ENCODE data around the gene SYTL3. TPM values are rescaled to one million over a fixed set of nuclear protein-coding genes. Genes with fewer than 3 reads are reported as not detected.

The SYTL3 gene
- total RNA-seq, 1 donor from 2014 or later: 0.77 TPM

DNA sequence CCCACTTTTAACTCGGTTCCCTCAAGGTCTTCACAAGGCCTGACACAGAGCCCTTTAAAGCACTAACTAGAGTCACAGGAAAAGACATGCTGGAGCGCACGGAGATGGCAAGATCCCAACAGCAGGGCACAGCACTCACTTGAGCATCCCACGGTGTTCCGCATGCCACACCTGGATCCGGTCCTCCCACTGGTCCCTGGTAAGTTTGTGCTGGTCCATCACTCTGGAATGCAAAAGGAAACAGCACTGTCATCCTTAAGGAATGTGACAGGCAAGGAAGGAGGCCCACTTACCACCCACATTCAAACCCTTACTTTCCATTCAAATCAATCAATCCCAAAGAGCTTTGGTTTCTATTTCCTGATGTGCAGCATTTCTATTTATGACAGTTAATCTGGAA is 134.7 kb downstream of the SYTL3 start:
- H3K4me3 Mint-ChIP-seq (ENCODE audit: unreplicated experiment): no peak overlapping the region
- H3K27me3 Mint-ChIP-seq (ENCODE audit: unreplicated experiment): peaks cover 7% of the 10 kb centered on the region
- peaks cover 27% of the 10 kb centered on the region for H3K4me1 Mint-ChIP-seq (ENCODE audit: unreplicated experiment)
- H3K9me3 Mint-ChIP-seq (ENCODE audit: unreplicated experiment): no peaks in the 10 kb centered on the region
- TF ChIP-seq CTCF (IDR thresholded peaks at IDR 0.05; ENCODE audit: unreplicated experiment): no peak
- DNase-seq (ENCODE audit: low spot score): no peak
- H3K27ac Mint-ChIP-seq (ENCODE audit: unreplicated experiment): peak overlapping the region; percentile 67
- peaks cover 59% of the 10 kb centered on the region for H3K36me3 Mint-ChIP-seq (ENCODE audit: low read depth, unreplicated experiment)

DNA sequence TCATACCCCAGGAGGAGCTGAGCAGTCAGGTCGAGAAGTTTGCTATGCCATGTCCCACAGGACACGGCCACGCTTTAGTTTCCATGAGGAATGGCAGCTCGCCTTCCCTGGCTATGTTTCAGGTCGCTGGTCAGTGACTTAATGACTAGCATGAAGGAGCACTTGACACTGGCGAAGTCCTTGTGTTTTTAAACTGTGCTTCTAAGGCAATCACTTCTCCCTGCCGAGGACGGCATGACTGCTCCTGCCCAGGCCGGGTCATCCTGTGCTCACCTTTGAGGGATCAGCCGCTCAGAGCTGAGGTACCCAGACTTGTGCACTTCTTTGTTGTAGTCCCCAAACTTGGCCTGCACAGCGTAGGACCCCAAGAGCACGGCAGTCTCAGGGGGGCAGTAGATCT is 135.2 kb downstream of the SYTL3 start:
- H3K9me3 Mint-ChIP-seq (ENCODE audit: unreplicated experiment): no peaks in the 10 kb centered on the region
- TF ChIP-seq CTCF (IDR thresholded peaks at IDR 0.05; ENCODE audit: unreplicated experiment): no peak
- no peak for DNase-seq (ENCODE audit: low spot score)
- peaks cover 32% of the 10 kb centered on the region for H3K4me1 Mint-ChIP-seq (ENCODE audit: unreplicated experiment)
- peaks cover 7% of the 10 kb centered on the region for H3K27me3 Mint-ChIP-seq (ENCODE audit: unreplicated experiment)
- peak overlapping the region; percentile 18 for H3K4me3 Mint-ChIP-seq (ENCODE audit: unreplicated experiment)
- H3K36me3 Mint-ChIP-seq (ENCODE audit: low read depth, unreplicated experiment): peaks cover 61% of the 10 kb centered on the region
- peak overlapping the region; percentile 67 for H3K27ac Mint-ChIP-seq (ENCODE audit: unreplicated experiment)

- H3K36me3 Mint-ChIP-seq (ENCODE audit: low read depth, unreplicated experiment): peaks cover 47% of the 10 kb centered on the region
- DNase-seq (ENCODE audit: low spot score): no peak
- no peak overlapping the region for H3K27ac Mint-ChIP-seq (ENCODE audit: unreplicated experiment)
Observed at GRCh38 chr6:158786645-158787304, 136.9 kb downstream of the SYTL3 start.

DNA sequence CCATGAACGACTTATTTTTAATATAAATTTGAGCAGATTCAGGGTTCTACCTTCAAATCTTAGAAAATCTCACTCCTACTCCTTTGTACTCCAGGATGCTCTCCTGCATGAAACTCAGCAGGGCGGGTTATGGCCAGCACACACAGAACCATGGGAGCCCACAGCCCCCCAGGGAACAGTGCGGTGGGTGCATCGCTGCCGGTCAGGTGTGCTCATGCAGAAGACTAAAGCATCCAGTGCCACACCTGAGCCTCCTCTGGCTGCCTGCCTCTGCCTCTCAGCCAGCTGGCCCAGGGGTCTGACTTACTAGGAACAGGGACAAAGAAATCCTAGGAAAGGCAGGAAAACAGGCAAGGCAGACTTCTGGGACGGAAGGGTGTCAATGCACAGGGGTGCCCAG is 137.5 kb downstream of the SYTL3 start:
- Mint-ChIP-seq H3K27ac (ENCODE audit: unreplicated experiment) (no peak overlapping the region), H3K9me3 (ENCODE audit: unreplicated experiment) (no peaks in the 10 kb centered on the region), H3K27me3 (ENCODE audit: unreplicated experiment) (peaks cover 2% of the 10 kb centered on the region), H3K4me3 (ENCODE audit: unreplicated experiment) (no peak overlapping the region), H3K4me1 (ENCODE audit: unreplicated experiment) (peaks cover 38% of the 10 kb centered on the region), H3K36me3 (ENCODE audit: low read depth, unreplicated experiment) (peaks cover 41% of the 10 kb centered on the region)
- no peak for TF ChIP-seq CTCF (IDR thresholded peaks at IDR 0.05; ENCODE audit: unreplicated experiment)
- DNase-seq (ENCODE audit: low spot score): no peak

More at GRCh38 chr6:158786645-158787304, 136.9 kb downstream of the SYTL3 start:
- no peak for TF ChIP-seq CTCF (IDR thresholded peaks at IDR 0.05; ENCODE audit: unreplicated experiment)
- H3K4me3 Mint-ChIP-seq (ENCODE audit: unreplicated experiment): peak overlapping the region; percentile 67
- peaks cover 38% of the 10 kb centered on the region for H3K4me1 Mint-ChIP-seq (ENCODE audit: unreplicated experiment)
- H3K9me3 Mint-ChIP-seq (ENCODE audit: unreplicated experiment): no peaks in the 10 kb centered on the region
- peaks cover 5% of the 10 kb centered on the region for H3K27me3 Mint-ChIP-seq (ENCODE audit: unreplicated experiment)

DNA sequence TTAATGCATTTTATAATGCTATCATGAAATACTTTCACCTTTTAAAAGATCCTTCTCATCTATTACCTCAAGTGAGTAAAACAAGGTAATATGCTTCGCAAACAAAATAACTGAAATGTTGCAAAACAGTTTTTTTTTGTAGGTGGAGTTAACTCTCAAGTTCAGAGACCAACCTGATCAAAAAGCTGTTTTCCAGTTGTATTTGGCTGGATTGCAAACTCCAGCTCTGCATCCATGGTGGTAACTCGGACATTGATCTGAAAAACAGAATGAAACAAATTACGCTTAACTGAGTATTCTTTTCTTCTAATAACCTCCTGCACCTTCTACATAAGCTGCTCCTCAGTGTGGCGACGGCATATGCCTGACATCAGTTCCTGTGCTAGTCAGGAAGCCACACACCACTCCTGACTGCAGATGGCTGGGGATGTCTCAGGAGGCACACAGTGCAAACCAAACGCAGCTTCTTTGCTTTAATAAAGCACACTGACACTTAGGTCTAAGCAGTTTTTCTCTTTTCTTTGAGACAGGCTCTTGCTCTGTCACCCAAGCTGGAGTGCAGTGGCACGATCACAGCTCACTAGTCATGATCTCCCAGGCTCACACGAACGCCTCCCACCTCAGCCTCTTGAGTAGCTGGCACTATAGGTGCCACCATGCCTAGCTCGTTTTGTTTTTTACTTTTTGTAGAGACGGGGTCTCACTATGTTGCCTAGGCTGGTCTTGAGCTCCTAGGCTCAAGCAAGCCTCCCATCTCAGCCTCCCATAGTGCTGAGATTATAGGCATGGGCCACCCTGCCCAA is 139.5 kb downstream of the SYTL3 start:
- TF ChIP-seq CTCF (IDR thresholded peaks at IDR 0.05; ENCODE audit: unreplicated experiment): no peak
- no peaks in the 10 kb centered on the region for H3K9me3 Mint-ChIP-seq (ENCODE audit: unreplicated experiment)
- no peak overlapping the region for H3K27ac Mint-ChIP-seq (ENCODE audit: unreplicated experiment)
- H3K4me1 Mint-ChIP-seq (ENCODE audit: unreplicated experiment): peaks cover 27% of the 10 kb centered on the region
- H3K4me3 Mint-ChIP-seq (ENCODE audit: unreplicated experiment): no peak overlapping the region
- DNase-seq (ENCODE audit: low spot score): no peak
- H3K27me3 Mint-ChIP-seq (ENCODE audit: unreplicated experiment): peaks cover 2% of the 10 kb centered on the region
- H3K36me3 Mint-ChIP-seq (ENCODE audit: low read depth, unreplicated experiment): peaks cover 29% of the 10 kb centered on the region

All from endothelial cell (in vitro differentiated cells).